ENCODE results near the gene MTMR6. TPM values are rescaled to one million over a fixed set of nuclear protein-coding genes. Genes with fewer than 3 reads are reported as not detected.

MTMR6 gene
- total RNA-seq, result 26.5 and 31.6 TPM in 2 replicates

GRCh38 chr13:25286969-25287961 lies at the start of gene MTMR6:
MTMR6 (minus strand) TSS chr13:25287488; CDS start chr13:25287247, 241 bp downstream.

GRCh38 chr13:25301347-25302113 lies 14.2 kb upstream of the MTMR6 start, which contains the start of gene NUP58:
NUP58 (plus strand) TSS chr13:25301625; CDS start chr13:25301774, 149 bp downstream.

Other genes with a start within 250 kb of the MTMR6 start
- gene PABPC3, start 191.4 kb downstream of the MTMR6 start, total RNA-seq, result under 0.01 TPM in 2 replicates
- gene AMER2, start 115.2 kb downstream of the MTMR6 start, total RNA-seq, result not detected in 2 replicates
- gene NUP58, start 14.1 kb upstream of the MTMR6 start, total RNA-seq, result 89.0 and 109 TPM in 2 replicates
- under 0.01 TPM in 1 of 2 replicates, not detected in the other for gene ATP8A2, start 84.5 kb upstream of the MTMR6 start, total RNA-seq